Stimulated activated CD8-positive, alpha-beta memory T cell treated with anti-CD3 and anti-CD28 coated beads, Interleukin-12 subunit alpha, Interleukin-12 subunit beta, amount 100 ng/mL, for 1 hour (primary cell): ENCODE measurements around the gene C16orf90.
"Not testable (repeated sequence)": the region's sequence is repeated elsewhere in the genome, so short reads cannot be mapped to it uniquely, and the experiment has no call there.

Source experiments
- DNase-seq: peaks from one replicate; pipeline ENCODE4 v3.0.0-alpha.2; 2020; ENCODE audit warnings: low read depth

The C16orf90 gene

DNA sequence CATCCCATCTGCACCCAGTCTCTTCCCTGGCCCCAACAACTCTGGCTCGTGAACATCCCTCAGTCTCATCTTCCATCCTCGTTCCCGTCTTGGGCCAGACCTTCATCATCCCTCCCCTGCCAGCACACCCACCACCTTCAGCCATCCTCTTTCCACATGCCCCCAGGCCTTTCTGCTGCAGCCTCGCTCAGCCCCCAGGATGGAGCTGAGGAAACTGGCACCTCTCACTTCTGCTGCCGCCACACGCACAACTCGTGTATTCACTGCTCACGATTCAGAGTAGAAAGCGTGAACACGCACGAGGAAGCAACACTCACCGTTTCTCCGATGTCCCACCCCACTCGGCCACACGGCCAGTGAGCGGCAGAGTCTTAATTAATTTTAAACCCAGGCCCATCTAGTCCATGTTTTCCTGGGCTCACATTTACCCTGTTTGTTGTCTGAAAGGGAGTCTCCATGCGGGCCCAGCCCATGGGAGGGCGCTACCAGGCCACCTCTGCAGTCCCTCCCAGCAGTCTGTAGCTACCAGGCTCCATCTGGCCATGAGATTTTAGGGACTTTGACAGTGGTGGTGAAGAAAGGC, 12.5 kb downstream of the C16orf90 start:
- no peak for DNase-seq

DNA sequence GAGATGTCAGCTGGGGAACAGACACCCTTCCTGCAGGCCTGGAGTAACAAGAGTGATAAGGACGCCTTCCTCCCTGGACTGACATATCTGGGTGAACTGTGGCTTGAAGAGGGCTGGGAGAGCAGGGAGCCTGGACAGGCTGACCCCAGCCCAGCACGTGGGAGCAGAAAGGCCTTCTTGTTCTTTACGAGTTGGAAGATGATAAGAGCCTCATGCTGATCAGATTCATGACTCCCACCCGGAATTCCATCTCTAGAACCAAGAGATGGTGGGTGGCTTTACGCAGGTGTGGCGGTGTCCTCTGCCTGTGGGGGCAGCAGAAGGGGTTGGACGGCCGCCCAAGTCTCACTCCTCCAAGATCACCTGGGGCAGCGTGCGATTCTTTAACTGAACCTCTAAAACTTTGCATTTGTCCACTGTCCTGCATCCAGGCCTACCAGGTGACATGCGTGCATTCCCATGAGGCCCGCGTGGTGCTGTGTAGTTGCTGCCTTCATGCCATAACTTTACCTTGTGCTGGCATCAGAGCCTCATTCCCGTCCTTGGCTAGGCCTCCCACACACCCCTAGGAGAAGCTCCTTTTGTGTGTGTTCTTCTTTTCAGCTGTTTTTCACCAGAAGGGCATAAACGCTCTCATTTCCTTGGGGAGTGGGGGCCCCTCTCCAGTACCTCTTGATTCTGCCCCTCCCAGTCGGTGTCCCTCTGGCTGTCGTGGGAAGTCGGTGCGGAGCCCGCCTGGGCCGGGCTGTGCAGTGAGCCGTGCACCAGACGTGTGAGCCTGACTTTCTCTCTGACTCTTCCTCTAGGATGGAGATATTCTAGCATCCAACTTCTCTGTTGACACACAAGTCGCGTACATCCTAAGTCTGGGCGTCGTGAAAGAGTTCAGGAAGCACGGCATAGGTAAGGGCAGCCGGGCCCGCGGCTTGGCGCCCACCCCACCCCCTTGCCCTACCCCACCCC, 13.3 kb downstream of the C16orf90 start:
- DNase-seq: no peak

DNA sequence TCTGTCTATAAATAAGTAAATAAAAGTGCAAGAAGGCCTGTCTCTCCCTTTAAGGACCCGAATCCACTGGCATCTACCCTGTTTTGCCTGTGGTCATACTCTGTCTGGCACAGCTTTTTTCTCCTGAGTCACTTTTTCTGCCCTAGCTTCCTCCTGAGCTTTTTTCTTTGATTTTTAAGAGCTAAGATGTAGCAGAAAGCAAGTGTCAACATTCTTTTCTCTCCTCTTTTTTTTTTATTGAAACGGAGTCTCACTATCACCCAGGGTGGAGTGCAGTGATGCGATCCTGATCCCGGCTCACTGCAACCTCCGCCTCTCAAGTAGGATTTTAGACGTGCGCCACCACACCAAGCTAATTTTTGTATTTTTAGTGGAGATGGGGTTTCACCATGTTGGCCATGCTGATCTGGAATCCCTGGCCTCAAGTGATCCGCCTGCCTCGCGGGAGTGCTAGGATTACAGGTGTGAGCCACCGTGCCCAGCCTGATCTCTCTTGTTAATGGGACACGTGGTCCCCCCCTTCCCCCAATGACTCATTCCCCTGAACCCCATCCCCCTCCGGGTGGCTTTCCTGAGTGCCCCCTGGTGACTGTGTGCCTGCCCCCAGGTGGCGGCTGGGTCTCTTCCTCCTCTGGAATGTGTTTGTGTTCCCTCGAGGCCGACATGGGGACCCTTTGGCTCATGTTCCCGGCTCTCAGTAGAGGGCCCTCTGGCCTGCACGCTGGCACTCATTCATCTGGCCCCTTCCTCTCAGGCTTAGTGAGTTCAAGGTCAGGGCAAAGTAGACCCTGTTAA, 14.2 kb downstream of the C16orf90 start:
- DNase-seq: no peak

DNA sequence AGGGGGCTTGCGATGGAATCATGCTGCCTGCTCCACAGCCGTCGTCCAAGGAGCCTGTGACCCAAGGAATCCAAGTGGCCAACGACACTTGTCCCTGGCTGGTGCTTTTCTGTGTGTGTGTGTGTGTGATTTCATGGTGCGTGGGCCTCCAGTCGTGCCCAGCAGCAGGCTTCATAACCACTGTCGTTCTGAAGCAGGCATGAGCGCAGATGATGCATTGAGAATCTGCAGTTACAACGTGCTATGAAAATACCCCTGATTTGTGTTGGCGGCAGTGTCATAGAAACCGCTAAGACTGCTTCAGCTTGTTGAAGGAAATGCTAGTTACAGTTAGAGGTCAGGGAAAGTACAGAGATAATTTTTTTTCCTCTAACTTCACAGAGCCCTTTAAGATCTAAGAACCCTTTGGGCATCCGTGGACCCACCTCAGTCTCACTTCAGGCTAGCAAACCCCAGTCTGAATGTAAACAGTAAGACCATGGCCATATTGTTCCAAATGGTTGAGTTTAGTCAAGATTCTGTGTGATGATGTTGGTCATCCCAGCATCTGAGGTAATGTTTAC, 15.6 kb downstream of the C16orf90 start:
- no peak for DNase-seq

DNA sequence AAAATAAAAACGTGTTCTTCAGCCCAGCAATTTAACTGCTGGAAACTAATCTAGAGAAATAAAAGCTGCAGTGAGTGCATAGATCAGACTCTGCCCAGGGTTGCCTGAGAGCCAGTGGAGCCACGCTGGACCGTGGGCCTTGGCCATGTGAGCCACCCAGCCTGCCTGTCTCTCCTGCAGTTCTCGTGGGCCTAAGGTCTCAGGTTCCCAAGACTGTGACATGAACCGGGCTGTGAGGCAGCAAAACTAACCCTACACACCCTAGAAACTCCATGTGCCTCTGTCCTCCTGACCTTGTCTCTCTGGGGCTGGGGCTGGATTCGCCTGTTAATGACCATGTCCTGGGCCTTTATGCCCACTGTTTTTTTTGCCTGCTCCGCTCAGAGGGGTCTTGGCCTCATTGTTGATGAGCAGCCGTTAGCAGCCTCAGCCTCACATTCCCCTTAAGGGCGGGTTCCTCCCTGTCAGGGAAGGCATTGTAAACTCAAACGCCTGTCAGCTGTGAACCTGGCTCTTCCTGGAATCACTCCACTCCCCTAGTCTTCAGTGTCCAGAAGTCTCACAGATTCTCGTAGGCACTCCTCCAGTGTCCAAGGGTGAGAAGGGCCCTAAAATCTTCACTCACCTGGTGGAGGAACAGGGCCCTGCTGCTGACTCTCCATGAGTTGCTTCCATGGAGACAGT, 16.9 kb downstream of the C16orf90 start:
- no peak for DNase-seq

DNA sequence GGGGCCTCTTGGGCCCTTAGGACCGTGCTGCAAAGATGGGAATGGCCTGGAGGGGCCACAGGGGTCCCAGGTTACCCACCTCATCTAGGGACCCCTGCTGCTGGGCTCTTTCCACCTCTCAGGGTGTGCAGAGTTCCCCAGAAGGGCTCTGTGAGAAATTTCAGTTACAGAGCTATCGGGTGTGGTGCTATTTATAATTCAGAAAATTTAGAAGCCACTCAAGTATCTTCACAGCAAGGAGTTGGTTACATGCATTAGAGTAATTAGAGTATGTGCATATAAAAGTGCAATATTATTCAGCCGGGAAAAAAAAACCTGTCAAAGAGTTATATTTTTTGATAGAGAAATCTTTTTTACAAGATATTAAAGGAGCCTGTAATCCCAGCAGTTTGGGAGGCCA, 18.9 kb downstream of the C16orf90 start:
- no peak for DNase-seq

DNA sequence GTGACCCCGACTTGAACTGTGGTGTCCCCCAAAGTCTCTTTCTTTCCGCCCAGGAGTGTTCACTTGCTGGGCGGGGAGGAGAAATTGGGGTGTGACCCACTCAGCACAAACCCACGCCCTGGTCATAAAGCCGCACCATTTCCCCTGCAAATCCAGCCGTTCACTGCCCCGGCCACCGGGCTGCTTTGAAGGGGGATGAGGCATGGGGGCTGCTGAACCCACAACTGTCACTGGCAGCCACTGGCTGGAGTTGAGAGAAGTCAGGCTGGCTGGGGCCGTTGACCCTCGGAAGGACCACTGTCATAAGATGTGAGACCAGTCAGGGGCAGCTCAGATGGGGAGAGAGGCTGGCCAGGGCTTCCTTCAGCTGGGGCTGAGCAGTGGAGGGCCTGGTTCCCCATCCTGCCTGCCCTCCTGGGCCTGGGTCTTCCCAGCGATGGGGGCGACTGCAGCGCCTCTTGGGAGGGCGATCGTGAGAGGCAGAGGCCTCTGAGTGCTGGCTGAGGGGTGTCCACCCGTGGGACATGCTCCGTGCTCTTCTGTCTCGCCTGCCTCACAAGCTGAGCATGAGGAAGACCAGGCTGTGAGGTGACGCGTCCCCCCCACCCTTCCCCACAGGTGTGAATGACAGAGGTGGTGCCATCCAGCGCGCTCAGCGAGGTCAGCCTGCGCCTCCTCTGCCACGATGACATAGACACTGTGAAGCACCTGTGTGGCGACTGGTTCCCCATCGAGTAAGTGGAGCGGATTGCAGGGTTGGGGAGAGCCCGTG, 19.5 kb downstream of the C16orf90 start:
- no peak for DNase-seq

DNA sequence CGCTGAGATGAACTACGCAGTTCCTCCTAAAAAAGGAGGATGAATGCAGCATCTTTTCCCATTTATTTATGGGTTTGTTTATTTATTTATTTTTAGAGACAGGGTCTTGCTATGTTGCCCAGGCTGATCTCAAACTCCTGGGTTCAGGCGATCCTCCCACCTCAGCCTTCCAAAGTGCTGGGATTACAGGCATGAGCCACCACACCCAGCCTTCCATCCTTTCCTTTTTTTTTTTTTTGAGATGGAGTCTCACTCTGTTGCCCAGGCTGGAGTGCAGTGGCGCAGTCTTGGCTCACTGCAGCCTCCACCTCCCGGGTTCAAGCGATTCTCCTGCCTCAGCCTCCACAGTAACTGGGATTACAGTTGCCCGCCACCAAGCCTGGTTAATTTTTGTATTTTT, 20.4 kb downstream of the C16orf90 start:
- not testable (repeated sequence) for DNase-seq

DNA sequence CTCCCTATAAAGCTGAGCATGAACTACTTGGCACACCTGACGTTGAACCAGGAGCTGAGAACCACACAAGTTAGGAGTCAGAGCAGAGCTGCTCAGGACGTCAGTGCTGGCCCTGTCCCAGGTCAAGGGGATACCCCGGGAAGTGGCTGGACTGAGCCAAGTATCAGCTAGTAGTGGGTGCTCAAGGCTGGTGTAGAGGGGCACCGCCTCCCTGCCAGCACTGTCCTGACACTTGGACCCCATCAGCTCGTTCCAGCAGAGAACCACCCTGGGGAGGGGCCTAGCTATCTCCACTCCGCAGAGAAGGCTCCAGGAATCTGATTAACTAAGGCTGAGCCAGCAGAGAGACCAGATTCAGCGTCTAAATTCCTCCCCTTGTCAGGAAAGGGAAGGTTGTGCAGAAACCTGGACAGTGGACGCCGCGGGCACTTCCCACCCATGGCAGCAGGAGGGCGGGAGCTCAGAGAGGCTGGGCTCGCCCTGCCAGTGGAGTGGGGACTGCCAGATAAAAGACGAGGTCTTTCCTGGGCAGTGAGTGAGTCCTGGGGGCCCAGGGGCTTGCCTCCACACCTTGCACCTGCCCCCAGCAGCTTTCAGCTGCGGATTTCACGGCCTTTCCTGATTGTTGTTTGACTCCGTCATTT, 21.0 kb downstream of the C16orf90 start:
- no peak for DNase-seq

DNA sequence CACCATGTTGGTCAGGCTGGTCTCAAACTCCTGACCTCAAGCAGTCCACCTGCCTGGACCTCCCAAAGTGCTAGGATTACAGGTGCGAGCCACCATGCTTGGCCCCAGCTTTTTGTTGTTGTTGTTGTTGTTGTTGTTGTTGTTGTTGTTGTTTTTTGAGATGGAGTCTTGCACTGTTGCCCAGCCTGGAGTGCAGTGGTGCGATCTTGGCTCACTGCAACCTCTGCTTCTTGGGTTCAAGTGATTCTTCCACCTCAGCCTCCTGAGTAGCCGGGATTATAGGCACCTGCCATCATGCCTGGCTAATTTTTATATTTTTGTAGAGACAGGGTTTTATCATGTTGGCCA, 21.7 kb downstream of the C16orf90 start:
- DNase-seq: not testable (repeated sequence)

DNA sequence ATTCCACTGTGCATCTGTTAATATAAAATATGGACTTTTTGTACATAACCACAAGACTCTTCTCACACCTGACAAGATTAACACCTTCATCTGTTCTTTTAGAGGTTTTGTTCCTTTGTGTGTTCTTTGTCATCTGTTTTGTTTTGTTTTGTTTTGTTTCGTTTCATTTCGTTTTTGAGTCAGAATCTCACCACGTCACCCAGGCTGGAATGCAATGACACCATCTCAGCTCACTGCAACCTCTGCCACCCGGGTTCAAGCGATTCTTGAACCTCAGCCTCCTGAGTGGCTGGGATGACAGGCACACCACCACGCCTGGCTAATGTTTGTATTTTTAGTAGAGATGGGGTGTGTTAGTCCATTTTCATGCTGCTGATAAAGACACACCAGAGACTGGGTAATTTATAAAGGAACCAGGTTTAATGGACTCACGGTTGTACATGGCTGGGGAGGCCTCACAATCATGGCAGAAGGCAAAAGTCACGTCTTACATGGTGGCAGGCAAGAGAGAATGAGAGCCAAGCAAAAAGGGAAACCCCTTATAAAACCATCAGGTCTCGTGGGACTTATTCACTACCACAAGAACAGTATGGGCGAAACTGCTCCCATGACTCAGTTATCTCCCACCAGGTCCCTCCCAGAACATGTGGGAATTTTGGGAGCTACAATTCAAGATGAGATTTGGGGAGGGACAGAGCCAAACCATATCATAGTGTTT, 22.3 kb downstream of the C16orf90 start:
- no peak for DNase-seq

DNA sequence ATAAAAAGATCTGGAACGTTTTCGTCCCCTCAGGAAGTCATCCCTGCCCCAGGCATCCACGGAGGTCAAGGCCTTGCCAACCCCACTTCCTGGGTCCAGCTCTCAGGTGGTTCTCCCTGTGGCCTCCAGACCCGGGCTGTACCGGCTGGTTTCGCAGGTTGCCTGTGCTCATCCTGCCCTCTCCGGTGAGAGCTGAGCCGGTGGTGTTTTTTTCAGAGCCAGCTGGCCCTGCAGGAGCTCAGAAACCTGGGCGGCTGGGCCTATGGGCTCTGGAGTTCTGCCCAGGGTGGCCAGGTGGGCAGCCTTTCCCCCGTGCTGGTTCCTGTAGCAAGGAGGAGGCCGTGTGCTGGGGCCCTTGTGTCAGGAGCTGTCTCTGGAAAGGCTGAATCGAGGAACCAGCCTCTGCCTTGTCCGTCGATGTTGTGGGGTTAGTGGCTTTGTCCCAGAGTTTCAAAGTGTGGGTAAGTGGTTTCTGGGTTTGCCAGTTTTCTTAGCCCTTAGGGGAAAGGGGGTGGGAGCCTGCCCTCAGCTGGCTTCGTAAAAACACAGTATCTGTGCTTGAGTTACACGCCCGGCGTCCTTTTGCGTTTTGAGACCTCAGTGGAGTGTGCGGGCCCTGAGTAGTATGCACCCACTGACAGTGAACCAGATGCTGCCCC, 23.6 kb downstream of the C16orf90 start:
- no peak for DNase-seq

DNA sequence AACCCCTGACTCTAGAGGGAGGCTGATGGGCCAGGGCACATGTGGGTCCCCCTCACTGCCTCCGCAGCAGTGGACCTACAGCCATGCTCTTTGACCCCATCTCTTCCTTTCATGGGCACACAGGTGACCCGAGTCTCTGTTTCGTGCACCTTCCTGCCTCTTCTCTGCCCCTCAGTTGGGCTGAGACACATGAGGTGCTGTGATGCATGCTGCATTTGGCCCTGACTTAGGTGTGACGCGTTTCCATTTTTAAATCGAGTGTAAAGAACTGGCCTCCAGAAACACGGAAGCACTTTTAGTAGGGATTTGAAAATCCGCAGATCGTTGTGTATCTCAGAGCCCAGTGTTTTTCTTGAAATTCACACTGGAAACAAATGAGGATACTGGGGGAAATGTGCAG, 24.6 kb downstream of the C16orf90 start:
- no peak for DNase-seq

DNA sequence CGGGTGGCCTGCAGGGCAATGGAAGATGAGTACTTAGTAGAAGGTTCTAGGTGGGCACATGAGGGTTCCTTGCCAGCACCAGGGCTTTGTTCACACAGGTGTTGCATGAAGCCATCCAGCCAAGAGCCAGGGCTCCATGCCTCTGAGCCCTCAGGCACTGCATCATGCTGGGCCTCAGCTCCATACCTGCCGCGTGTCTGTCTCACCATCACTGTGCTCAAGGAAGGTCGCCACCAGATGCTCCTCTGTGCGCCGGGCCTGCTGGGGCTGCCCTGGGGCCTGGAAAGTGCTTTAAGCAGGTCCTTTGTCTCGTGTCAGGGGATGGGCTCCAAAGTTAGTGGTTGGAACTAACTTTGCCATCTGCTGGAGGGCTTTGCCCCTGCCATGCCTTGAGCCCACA, 25.6 kb downstream of the C16orf90 start:
- DNase-seq: no peak

DNA sequence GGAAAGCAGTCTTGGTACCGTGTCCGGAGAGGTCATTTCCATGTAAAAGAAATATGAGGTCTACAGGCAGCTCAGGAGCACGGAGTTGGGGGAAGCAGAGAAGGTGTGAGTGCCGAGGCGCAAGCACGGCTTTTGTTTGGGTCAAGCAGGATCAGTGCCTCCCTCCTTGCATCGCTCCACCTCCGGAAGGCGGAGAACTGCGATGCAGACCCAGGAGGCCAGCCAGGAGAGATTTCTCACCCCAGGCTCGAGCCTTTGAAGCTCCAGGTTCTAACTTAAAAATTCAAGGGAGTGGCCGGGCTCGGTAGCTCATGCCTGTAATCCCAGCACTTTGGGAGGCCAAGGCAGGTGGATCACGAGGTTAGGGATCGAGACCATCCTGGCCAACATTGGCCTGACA, 26.8 kb downstream of the C16orf90 start:
- DNase-seq: no peak

DNA sequence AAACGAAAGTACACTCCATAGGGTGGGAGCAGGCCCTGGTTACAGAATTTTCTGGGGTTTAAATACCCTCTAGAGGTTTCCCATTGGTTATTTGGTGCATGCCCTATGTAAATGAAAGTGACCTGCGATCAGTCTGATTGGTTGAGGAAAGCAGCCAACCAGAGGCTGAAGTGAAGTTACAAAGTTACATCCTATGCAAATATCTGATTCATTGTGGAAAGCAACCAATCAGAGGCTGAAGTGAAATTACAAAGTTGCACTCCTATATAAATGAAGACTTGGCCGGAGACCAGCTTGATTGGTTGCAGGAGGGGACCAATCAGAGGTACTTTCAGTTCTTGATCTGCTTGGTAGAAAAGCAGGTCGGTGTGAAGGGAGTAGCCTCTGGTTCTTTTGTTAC, 27.4 kb downstream of the C16orf90 start:
- DNase-seq: no peak

DNA sequence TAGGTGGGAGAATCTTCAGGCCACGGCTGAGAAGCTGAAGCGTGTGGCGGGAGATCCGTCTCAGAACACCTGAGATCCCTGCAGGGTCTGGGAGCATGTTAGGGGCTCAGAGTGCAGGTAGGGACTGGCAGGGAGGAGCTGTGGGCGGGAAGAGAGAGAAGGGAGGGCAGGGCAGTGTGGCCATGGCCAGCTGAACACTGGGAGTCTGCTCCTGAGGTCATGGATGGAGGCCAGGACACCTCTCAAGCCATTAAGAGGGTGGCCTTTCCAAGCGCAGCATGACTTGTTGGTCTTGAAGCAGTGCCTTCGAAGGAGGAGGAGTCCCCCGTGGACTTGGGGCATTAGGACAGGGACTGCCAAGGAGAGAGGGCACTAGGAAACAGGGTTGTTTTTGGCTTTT, 28.1 kb downstream of the C16orf90 start:
- DNase-seq: no peak

DNA sequence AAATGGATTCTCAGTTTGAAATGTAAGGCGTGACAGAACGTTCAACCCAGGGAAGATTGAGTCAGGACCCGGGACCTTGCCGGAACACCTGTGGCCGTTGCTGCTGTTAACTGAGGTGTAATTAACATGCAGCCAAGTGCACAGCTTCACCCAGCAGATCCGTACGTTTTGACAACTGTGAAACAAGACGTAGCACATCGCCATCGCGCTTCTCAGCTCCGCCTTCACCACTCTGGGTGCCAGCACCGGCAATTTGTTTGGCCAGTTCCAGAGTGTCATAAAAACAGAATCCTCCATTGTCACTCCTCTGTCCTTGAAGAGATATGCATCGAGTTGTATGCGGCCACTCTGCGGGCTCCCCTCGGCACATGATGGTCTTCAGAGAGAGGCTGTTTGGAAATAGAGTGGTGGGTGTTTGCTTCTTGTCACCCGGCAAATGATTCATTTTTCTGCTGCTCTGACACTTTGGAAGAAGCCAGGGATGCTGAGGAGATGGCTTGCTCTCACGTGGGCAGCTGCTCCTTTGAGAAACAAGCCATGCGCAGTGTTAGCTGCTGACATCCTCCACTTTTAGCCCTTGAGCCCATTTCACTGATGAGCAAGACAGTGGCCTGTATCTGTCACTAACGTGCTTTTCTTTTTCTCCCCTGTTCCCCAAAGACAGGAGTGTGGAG, 29.2 kb downstream of the C16orf90 start:
- DNase-seq: no peak

DNA sequence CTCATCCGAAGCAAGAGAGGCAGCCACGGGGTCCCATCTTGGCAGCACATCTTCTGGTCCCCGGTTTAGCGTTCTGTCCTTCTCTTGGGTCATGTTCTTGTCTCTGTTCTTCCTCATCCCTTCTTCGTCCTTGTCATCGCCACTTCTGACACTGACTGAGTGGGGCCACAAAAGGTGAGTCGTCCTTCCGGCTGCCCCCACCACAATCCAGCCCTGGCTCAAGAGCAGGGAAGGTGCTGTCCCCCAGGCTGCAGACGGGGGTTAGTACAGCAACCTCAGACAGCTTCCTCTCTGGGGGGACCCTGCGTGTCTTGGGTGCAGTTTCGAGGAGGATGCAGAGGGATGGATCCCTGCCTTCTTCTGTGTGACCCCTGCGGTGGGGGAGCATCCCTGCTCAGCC, 30.0 kb downstream of the C16orf90 start:
- no peak for DNase-seq
